Endothelial cell of umbilical vein (primary cell): Measurements from ENCODE around the gene MYL11. TPM values are rescaled to one million over a fixed set of nuclear protein-coding genes. Genes with fewer than 3 reads are reported as not detected.

ENCODE experiments used
- BruUV-seq: library from RNA; stranded (reverse); fragments of 400-500 nt; replicated peaks from 2 replicates; lab custom pipeline; 2021; lab: Mats Ljungman, UMichigan
- CTCF ChIA-PET: fragments of 300-600, 350-600 bp; sonication (Branson Sonifier 250); formaldehyde crosslinking; loops from one replicate; lab custom pipeline; 2021; ENCODE audit warnings: antibody characterized with exemption, inconsistent platforms; lab: Charles Lee
- POLR2A ChIA-PET: fragments of 300-600, 350-600 bp; sonication (Branson Sonifier 250); formaldehyde crosslinking; loops from one replicate; lab custom pipeline; 2021; ENCODE audit warnings: antibody characterized with exemption, inconsistent platforms; lab: Charles Lee
- DNase-seq: peaks from one replicate; pipeline ENCODE4 v3.0.0-alpha.2; 2011; ENCODE audit warnings: low read depth, low spot score
- FAIRE-seq: peaks from 2 replicates; lab custom pipeline; 2011; peaks lifted over from hg19 to GRCh38; lab: Jason Lieb, UNC
- H2AFZ ChIP-seq: 2 replicates; pipeline ENCODE4 v1.6.0; 2012; ENCODE audit warnings: low read depth, low read length, control low read depth, inconsistent platforms
- H3K27ac ChIP-seq: 2 replicates; pipeline ENCODE4 v1.5.1; 2011; ENCODE audit warnings: low read depth, mild to moderate bottlenecking, control low read depth, low read length, moderate library complexity; ENCODE audit not compliant: insufficient read depth
- H3K27me3 ChIP-seq, 2 experiments: 2 replicates each; pipeline versions ENCODE4 v1.6.0 to v1.6.1; 2011; ENCODE audit warnings: low read length in 2 of 2, mixed read lengths in 1 of 2; ENCODE audit not compliant: control insufficient read depth in 2 of 2, insufficient read depth in 2 of 2
- H3K36me3 ChIP-seq, 2 experiments: 2 replicates in 1 of 2; 3 replicates in 1 of 2; pipeline ENCODE4 v1.5.1; 2011; ENCODE audit warnings: low read length in 2 of 2, mild to moderate bottlenecking in 1 of 2, moderate library complexity in 1 of 2; ENCODE audit not compliant: control insufficient read depth in 2 of 2, insufficient read depth in 2 of 2; ENCODE audit errors: extremely low read depth in 1 of 2
- H3K4me1 ChIP-seq: 3 replicates; pipeline ENCODE4 v1.5.1; 2011; ENCODE audit warnings: mild to moderate bottlenecking, low read length; ENCODE audit not compliant: control insufficient read depth, insufficient read depth; ENCODE audit errors: extremely low read depth
- H3K4me2 ChIP-seq: 2 replicates; pipeline ENCODE4 v1.6.1; 2011; ENCODE audit warnings: low read length, control low read depth, mixed read lengths; ENCODE audit not compliant: insufficient read depth
- H3K4me3 ChIP-seq, 3 experiments: fragments of 200-600 bp in 1 of 3; sonication (generic), shearing (Covaris generic) in 1 of 3; replicated peaks in 1 of 3; 2 replicates each; pipeline ENCODE4 v1.5.1; 2011 to 2016; ENCODE audit warnings: control low read depth in 3 of 3, low read length in 3 of 3, mild to moderate bottlenecking in 2 of 3, inconsistent platforms in 1 of 3, low read depth in 1 of 3, moderate library complexity in 1 of 3; ENCODE audit not compliant: insufficient read depth in 1 of 3
- H3K79me2 ChIP-seq: 2 replicates; pipeline ENCODE4 v1.6.0; 2012; ENCODE audit warnings: low read length, inconsistent platforms; ENCODE audit not compliant: control insufficient read depth, insufficient read depth
- H3K9ac ChIP-seq: replicated peaks from 2 replicates; pipeline ENCODE3; 2011; ENCODE audit warnings: low read length, control low read depth; ENCODE audit not compliant: insufficient read depth; ENCODE audit errors: extremely low read depth
- H3K9me1 ChIP-seq: replicated peaks from 3 replicates; pipeline ENCODE4 v1.6.0; 2011; ENCODE audit warnings: mild to moderate bottlenecking, low read length; ENCODE audit not compliant: control insufficient read depth, insufficient read depth; ENCODE audit errors: extremely low read depth
- H3K9me3 ChIP-seq: replicated peaks from 2 replicates; pipeline ENCODE4 v1.5.1; 2012; ENCODE audit warnings: low read length, inconsistent platforms; ENCODE audit not compliant: control insufficient read depth, insufficient read depth
- H4K20me1 ChIP-seq: replicated peaks from 2 replicates; pipeline ENCODE3; 2011; ENCODE audit warnings: mild to moderate bottlenecking, low read length; ENCODE audit not compliant: control insufficient read depth, insufficient read depth; ENCODE audit errors: extremely low read depth
- CTCF ChIP-seq, 2 donors: IDR thresholded peaks; 1 replicate in 1 of 2; 2 replicates in 1 of 2; pipeline ENCODE4 v1.5.1; 2011; ENCODE audit warnings: low read length in 2 of 2, mild to moderate bottlenecking in 2 of 2, moderate library complexity in 2 of 2, control low read depth in 1 of 2, inconsistent platforms in 1 of 2, low read depth in 1 of 2; ENCODE audit not compliant: insufficient read depth in 1 of 2; ENCODE audit errors: extremely low read depth in 1 of 2
- EZH2 ChIP-seq: IDR thresholded peaks from 2 replicates; pipeline ENCODE4 v1.6.1; 2012; ENCODE audit warnings: borderline replicate concordance, low read depth, mild to moderate bottlenecking, moderate library complexity, low read length, inconsistent platforms; ENCODE audit not compliant: severe bottlenecking
- FOS ChIP-seq: IDR thresholded peaks from 2 replicates; pipeline ENCODE4 v1.6.1; 2011; ENCODE audit warnings: mild to moderate bottlenecking, low read length, moderate library complexity, borderline replicate concordance; ENCODE audit not compliant: insufficient read depth
- GATA2 ChIP-seq: IDR thresholded peaks from 2 replicates; pipeline ENCODE4 v1.7.0; 2011; ENCODE audit warnings: low read depth, mild to moderate bottlenecking, moderate library complexity, mixed read lengths, low read length; ENCODE audit not compliant: insufficient read length, insufficient read depth
- JUN ChIP-seq: IDR thresholded peaks from 2 replicates; pipeline ENCODE4 v1.6.1; 2011; ENCODE audit warnings: borderline replicate concordance, low read depth; ENCODE audit not compliant: insufficient read length, insufficient read depth
- MAX ChIP-seq: IDR thresholded peaks from 2 replicates; pipeline ENCODE4 v1.6.1; 2011; ENCODE audit not compliant: insufficient read depth, insufficient read length
- MYC ChIP-seq: IDR thresholded peaks from one replicate; pipeline ENCODE4 v1.6.1; 2011; ENCODE audit warnings: mild to moderate bottlenecking, low read depth, low read length
- POLR2A ChIP-seq: IDR thresholded peaks from 2 replicates; pipeline ENCODE4 v1.6.1; 2012; ENCODE audit warnings: low read depth, mild to moderate bottlenecking, control low read depth, low read length
- POLR2AphosphoS5 ChIP-seq: IDR thresholded peaks from 2 replicates; pipeline ENCODE4 v1.6.1; 2012; ENCODE audit warnings: low read depth, mild to moderate bottlenecking, control low read depth, low read length, moderate library complexity; ENCODE audit not compliant: insufficient read depth
- dilution Hi-C: fragments of 300-500 bp; cut with MboI; formaldehyde crosslinking; loops from one replicate; pipeline ENCODE4 v1.15.0; 2019; ENCODE audit warnings: low sequenced_read_pairs; ENCODE audit not compliant: extremely low pct_ligation_motif_present
- intact Hi-C: fragments of 100-400 bp; cut with micrococcal nuclease; formaldehyde crosslinking; loops from one replicate; pipeline ENCODE4 v1.10.0; 2022
- polyA plus RNA-seq, 4 experiments: library from polyadenylated mRNA; depleted of rRNA in 3 of 4; stranded (reverse) in 3 of 4; unstranded in 1 of 4; fragments of >200 nt; gene quantifications; 2 replicates each; pipeline versions ENCODE4 v1.2.1 to v1.2.3, GENCODE V29; 2011 to 2012; ENCODE audit warnings: missing spikeins in 1 of 4
- total RNA-seq: library from RNA; stranded (reverse); gene quantifications from 2 replicates; pipeline ENCODE4 v1.2.3, GENCODE V29; 2021

The MYL11 gene
- total and polyA plus RNA-seq, 2 donors (not counting 3 experiments of a cell fraction or from before 2014, with no cell fraction given), result 1.3 TPM; not detected in 1

GRCh38 chr16:30350134-30350871, 24.3 kb upstream of the MYL11 start:
- ChIA-PET CTCF (no interaction called here), POLR2A (no interaction called here)
- Histone ChIP-seq H3K4me2 (no peak overlapping the region), H3K4me1 (peaks cover 25% of the 10 kb centered on the region), H3K9ac (no peak overlapping the region), H3K9me1 (no peaks in the 10 kb centered on the region), H3K9me3 (no peaks in the 10 kb centered on the region), H2AFZ (no peak overlapping the region), H3K36me3 (peaks cover 6 to 11% of the 10 kb centered on the region in 2 experiments), H3K79me2 (peaks cover 19% of the 10 kb centered on the region), H3K27me3 (no peaks in the 10 kb centered on the region), H3K27ac (no peak overlapping the region), H3K4me3 (no peak overlapping the region), H4K20me1 (no peaks in the 10 kb centered on the region)
- DNase-seq, result no peak
- intact Hi-C loops, result loop anchor here (1.0 kb wide), 1 partner anchor 15 kb away; no protein-coding TSS in a partner anchor
- TF ChIP-seq GATA2 (no peak), JUN (no peak), CTCF (IDR thresholded peaks at IDR 0.05; ENCODE audit: extremely low read depth in 1 of 2, insufficient read depth in 1 of 2, low read depth in 1 of 2, low read length in 2 of 2) (no peak), EZH2 (no peak), MAX (no peak), MYC (no peak), POLR2AphosphoS5 (no peak), POLR2A (no peak), FOS (no peak)
- BruUV-seq, result no TSS peak
- dilution Hi-C loops, result no loop called here
- peak; percentile 66 for FAIRE-seq
